Measurements from ENCODE around the gene PPDPF. TPM values are rescaled to one million over a fixed set of nuclear protein-coding genes. Genes with fewer than 3 reads are reported as not detected.

The PPDPF gene
- polyA plus RNA-seq, 1 donor (not counting 4 experiments of a cell fraction or from before 2014, with no cell fraction given) = 8.8 TPM

DNA sequence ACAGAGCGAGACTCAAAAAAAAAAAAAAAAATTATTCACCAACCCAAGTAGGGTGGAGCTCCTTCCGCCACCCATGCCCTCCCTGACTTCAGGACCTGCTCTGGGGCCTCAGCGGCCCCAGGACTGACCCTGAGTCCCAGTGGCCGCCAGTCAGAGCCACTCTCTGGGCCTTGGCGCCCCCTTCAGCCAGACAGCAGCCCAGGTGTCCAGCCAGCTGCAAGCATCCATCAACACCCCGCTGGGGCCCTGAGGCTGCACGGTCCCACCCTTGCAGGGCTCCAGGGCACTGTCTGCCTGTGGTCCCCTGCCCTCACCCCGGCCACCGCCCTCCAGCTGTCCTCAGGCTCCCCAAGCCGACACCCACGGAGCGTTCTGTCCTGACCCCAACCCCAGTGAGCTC, 36.7 kb upstream of the PPDPF start:
- TF ChIP-seq, protein P1, sequence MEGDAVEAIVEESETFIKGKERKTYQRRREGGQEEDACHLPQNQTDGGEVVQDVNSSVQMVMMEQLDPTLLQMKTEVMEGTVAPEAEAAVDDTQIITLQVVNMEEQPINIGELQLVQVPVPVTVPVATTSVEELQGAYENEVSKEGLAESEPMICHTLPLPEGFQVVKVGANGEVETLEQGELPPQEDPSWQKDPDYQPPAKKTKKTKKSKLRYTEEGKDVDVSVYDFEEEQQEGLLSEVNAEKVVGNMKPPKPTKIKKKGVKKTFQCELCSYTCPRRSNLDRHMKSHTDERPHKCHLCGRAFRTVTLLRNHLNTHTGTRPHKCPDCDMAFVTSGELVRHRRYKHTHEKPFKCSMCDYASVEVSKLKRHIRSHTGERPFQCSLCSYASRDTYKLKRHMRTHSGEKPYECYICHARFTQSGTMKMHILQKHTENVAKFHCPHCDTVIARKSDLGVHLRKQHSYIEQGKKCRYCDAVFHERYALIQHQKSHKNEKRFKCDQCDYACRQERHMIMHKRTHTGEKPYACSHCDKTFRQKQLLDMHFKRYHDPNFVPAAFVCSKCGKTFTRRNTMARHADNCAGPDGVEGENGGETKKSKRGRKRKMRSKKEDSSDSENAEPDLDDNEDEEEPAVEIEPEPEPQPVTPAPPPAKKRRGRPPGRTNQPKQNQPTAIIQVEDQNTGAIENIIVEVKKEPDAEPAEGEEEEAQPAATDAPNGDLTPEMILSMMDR (optimal IDR thresholded peaks at IDR 0.05 in 1 of 3, IDR thresholded peaks at IDR 0.05 in 1 of 3, conservative IDR thresholded peaks at IDR 0.05 in 1 of 3; ENCODE audit: extremely low read depth in 1 of 3, insufficient read depth in 2 of 3, low read length in 3 of 3) = peak in 2 of 3 experiments; percentile 6 to 32
- no peak for TF ChIP-seq EZH2 (IDR thresholded peaks at IDR 0.05; ENCODE audit: low read length)
- DNase-seq (ENCODE audit: low read depth, low spot score) (no peak), FAIRE-seq (no peak)
- Histone ChIP-seq H3K79me2 (ENCODE audit: control insufficient read depth, insufficient read depth, low read length) (no peaks in the 10 kb centered on the region), H2AFZ (ENCODE audit: control insufficient read depth, low read length) (no peak overlapping the region), H4K20me1 (ENCODE audit: control insufficient read depth, extremely low read depth, insufficient read depth, low read length) (no peaks in the 10 kb centered on the region), H3K27me3 (ENCODE audit: control insufficient read depth, extremely low read depth, insufficient read depth, low read length) (peaks cover 55% of the 10 kb centered on the region), H3K9me3 (ENCODE audit: control insufficient read depth, low read depth, low read length) (no peaks in the 10 kb centered on the region), H3K4me3 (ENCODE audit: control insufficient read depth in 2 of 3, extremely low read depth in 1 of 3, insufficient read depth in 2 of 3, low read depth in 1 of 3, low read length in 3 of 3) (no peak overlapping the region), H3K4me1 (ENCODE audit: control insufficient read depth, extremely low read depth, insufficient read depth, low read length) (no peaks in the 10 kb centered on the region), H3K9ac (ENCODE audit: control insufficient read depth, extremely low read depth, insufficient read depth, low read length) (no peak overlapping the region), H3K27ac (ENCODE audit: control insufficient read depth, insufficient read depth, low read length) (no peak overlapping the region), H3K36me3 (ENCODE audit: control insufficient read depth in 2 of 2, extremely low read depth in 1 of 2, insufficient read depth in 2 of 2, low read length in 2 of 2) (no peaks in the 10 kb centered on the region), H3K9me1 (ENCODE audit: control insufficient read depth, extremely low read depth, insufficient read depth, low read length) (no peaks in the 10 kb centered on the region), H3K4me2 (ENCODE audit: control insufficient read depth, extremely low read depth, insufficient read depth, low read depth, low read length) (no peak overlapping the region)
- dilution Hi-C loops (cut with MboI; ENCODE audit: extremely low pct_ligation_motif_present, low sequenced_read_pairs) = no loop called here

DNA sequence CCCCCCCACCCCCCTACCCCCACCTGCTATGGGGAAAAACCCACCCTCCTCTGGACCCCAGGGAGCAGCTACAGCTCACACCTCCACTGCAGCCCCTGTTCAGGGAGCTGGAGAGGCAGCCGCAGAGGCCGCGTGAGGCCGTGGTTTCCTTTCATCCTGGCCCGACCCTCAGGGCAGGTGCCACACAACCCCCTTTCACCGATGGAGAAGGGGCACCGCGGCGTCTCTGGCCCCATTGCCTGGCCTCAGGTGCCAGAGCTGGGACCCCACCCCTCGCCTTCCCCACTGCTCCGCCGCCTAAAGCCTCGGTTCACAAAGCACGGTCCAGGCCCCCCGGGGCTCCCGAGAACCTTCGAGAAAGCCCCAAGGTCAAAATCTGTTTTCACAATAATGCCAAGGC, 36.3 kb upstream of the PPDPF start:
- Histone ChIP-seq H3K4me2 (ENCODE audit: control insufficient read depth, extremely low read depth, insufficient read depth, low read depth, low read length) (no peak overlapping the region), H3K4me1 (ENCODE audit: control insufficient read depth, extremely low read depth, insufficient read depth, low read length) (no peaks in the 10 kb centered on the region), H2AFZ (ENCODE audit: control insufficient read depth, low read length) (no peak overlapping the region), H3K27ac (ENCODE audit: control insufficient read depth, insufficient read depth, low read length) (no peak overlapping the region), H3K36me3 (ENCODE audit: control insufficient read depth in 2 of 2, extremely low read depth in 1 of 2, insufficient read depth in 2 of 2, low read length in 2 of 2) (no peaks in the 10 kb centered on the region), H3K27me3 (ENCODE audit: control insufficient read depth, extremely low read depth, insufficient read depth, low read length) (peaks cover 57% of the 10 kb centered on the region), H3K9me1 (ENCODE audit: control insufficient read depth, extremely low read depth, insufficient read depth, low read length) (no peaks in the 10 kb centered on the region), H4K20me1 (ENCODE audit: control insufficient read depth, extremely low read depth, insufficient read depth, low read length) (no peaks in the 10 kb centered on the region), H3K79me2 (ENCODE audit: control insufficient read depth, insufficient read depth, low read length) (no peaks in the 10 kb centered on the region), H3K9me3 (ENCODE audit: control insufficient read depth, low read depth, low read length) (no peaks in the 10 kb centered on the region), H3K9ac (ENCODE audit: control insufficient read depth, extremely low read depth, insufficient read depth, low read length) (no peak overlapping the region), H3K4me3 (ENCODE audit: control insufficient read depth in 2 of 3, extremely low read depth in 1 of 3, insufficient read depth in 2 of 3, low read depth in 1 of 3, low read length in 3 of 3) (no peak overlapping the region)
- dilution Hi-C loops (cut with MboI; ENCODE audit: extremely low pct_ligation_motif_present, low sequenced_read_pairs) = no loop called here
- no peak for TF ChIP-seq EZH2 (IDR thresholded peaks at IDR 0.05; ENCODE audit: low read length)
- TF ChIP-seq, protein P1 (optimal IDR thresholded peaks at IDR 0.05 in 1 of 3, IDR thresholded peaks at IDR 0.05 in 1 of 3, conservative IDR thresholded peaks at IDR 0.05 in 1 of 3; ENCODE audit: extremely low read depth in 1 of 3, insufficient read depth in 2 of 3, low read length in 3 of 3) = no peak
- no peak for FAIRE-seq
- no peak for DNase-seq (ENCODE audit: low read depth, low spot score)
